IPS DF 6.9 (cell line): ENCODE data around the gene USP4.
"Not testable (repeated sequence)": the region's sequence is repeated elsewhere in the genome, so short reads cannot be mapped to it uniquely, and the experiment has no call there.

Source experiments
- DNase-seq: peaks from one replicate; pipeline ENCODE4 v3.0.0-alpha.2; 2013; ENCODE audit warnings: low read depth, low spot score
- H3K27ac ChIP-seq: one replicate; pipeline ENCODE4 v1.5.1; 2013; ENCODE audit warnings: low read length, control low read depth
- H3K27me3 ChIP-seq: 2 replicates; pipeline ENCODE4 v1.6.1; 2013; ENCODE audit warnings: mild to moderate bottlenecking, low read length; ENCODE audit not compliant: control insufficient read depth, insufficient read depth
- H3K36me3 ChIP-seq: 2 replicates; pipeline ENCODE4 v1.6.1; 2013; ENCODE audit warnings: low read length; ENCODE audit not compliant: control insufficient read depth, insufficient read depth
- H3K4me1 ChIP-seq: 2 replicates; pipeline ENCODE4 v1.6.1; 2013; ENCODE audit warnings: low read length; ENCODE audit not compliant: control insufficient read depth, insufficient read depth
- H3K4me3 ChIP-seq: 2 replicates; pipeline ENCODE4 v1.5.1; 2013; ENCODE audit warnings: mild to moderate bottlenecking, low read length
- H3K9me3 ChIP-seq: 2 replicates; pipeline ENCODE4 v1.6.1; 2013; ENCODE audit warnings: low read length, inconsistent platforms; ENCODE audit not compliant: control insufficient read depth, insufficient read depth
- WGBS: extraction: QIAGEN DNeasy Blood & Tissue Kit; methylation state at CpG from one replicate; pipeline ENCODE4 v1.1.7; 2013; ENCODE audit warnings: mixed read lengths, missing lambda C conversion rate; ENCODE audit not compliant: insufficient read length, insufficient coverage; 5-methylcytosine and 5-hydroxymethylcytosine counted together

USP4 gene

GRCh38 chr3:49253512-49253911 is 86.3 kb downstream of the USP4 start:
- no CpG with 5 or more reads among the region's 3 CpGs for WGBS
- no peak overlapping the region for H3K4me3 ChIP-seq
- no peaks in the 10 kb centered on the region for H3K4me1 ChIP-seq
- H3K36me3 ChIP-seq: no peaks in the 10 kb centered on the region
- no peaks in the 10 kb centered on the region for H3K27me3 ChIP-seq
- H3K27ac ChIP-seq: no peak overlapping the region
- DNase-seq: no peak
- H3K9me3 ChIP-seq: no peaks in the 10 kb centered on the region

- H3K27ac ChIP-seq: no peak overlapping the region
- H3K4me1 ChIP-seq: no peaks in the 10 kb centered on the region
- no peaks in the 10 kb centered on the region for H3K27me3 ChIP-seq
- no peak overlapping the region for H3K4me3 ChIP-seq
- no peaks in the 10 kb centered on the region for H3K36me3 ChIP-seq
- no peaks in the 10 kb centered on the region for H3K9me3 ChIP-seq
- DNase-seq: no peak
Measured at GRCh38 chr3:49248840-49249227, 91.0 kb downstream of the USP4 start.

- H3K4me3 ChIP-seq: no peak overlapping the region
- H3K27me3 ChIP-seq: no peaks in the 10 kb centered on the region
- no CpG with 5 or more reads among the region's 1 CpG for WGBS
- H3K4me1 ChIP-seq: no peaks in the 10 kb centered on the region
- no peaks in the 10 kb centered on the region for H3K9me3 ChIP-seq
- H3K36me3 ChIP-seq: no peaks in the 10 kb centered on the region
- H3K27ac ChIP-seq: no peak overlapping the region
- no peak for DNase-seq
Measured at GRCh38 chr3:49244581-49245205, 95.2 kb downstream of the USP4 start.

- H3K27me3 ChIP-seq, DNase-seq, H3K27ac ChIP-seq, H3K9me3 ChIP-seq, H3K4me3 ChIP-seq, H3K4me1 ChIP-seq, H3K36me3 ChIP-seq: not testable (repeated sequence)
- no CpG with 5 or more reads among the region's 11 CpGs for WGBS
Measured at GRCh38 chr3:49240091-49240490, 99.8 kb downstream of the USP4 start.

GRCh38 chr3:49238274-49239127 is 101.4 kb downstream of the USP4 start:
- no peak overlapping the region for H3K4me3 ChIP-seq
- no peaks in the 10 kb centered on the region for H3K4me1 ChIP-seq
- H3K36me3 ChIP-seq: no peaks in the 10 kb centered on the region
- peaks cover 2% of the 10 kb centered on the region; the same call in 1 of the 2 replicates for H3K9me3 ChIP-seq
- DNase-seq: no peak
- no peak overlapping the region for H3K27ac ChIP-seq
- no CpG with 5 or more reads among the region's 9 CpGs for WGBS
- H3K27me3 ChIP-seq: no peaks in the 10 kb centered on the region

- peaks cover 2% of the 10 kb centered on the region; the same call in 1 of the 2 replicates for H3K9me3 ChIP-seq
- H3K36me3 ChIP-seq: no peaks in the 10 kb centered on the region
- no CpG with 5 or more reads among the region's 3 CpGs for WGBS
- no peak overlapping the region for H3K27ac ChIP-seq
- no peak overlapping the region for H3K4me3 ChIP-seq
- H3K27me3 ChIP-seq: no peaks in the 10 kb centered on the region
- no peak for DNase-seq
- no peaks in the 10 kb centered on the region for H3K4me1 ChIP-seq
Measured at GRCh38 chr3:49237344-49237743, 102.5 kb downstream of the USP4 start.

- H3K4me1 ChIP-seq: no peaks in the 10 kb centered on the region
- no peaks in the 10 kb centered on the region for H3K27me3 ChIP-seq
- DNase-seq: no peak
- H3K36me3 ChIP-seq: no peaks in the 10 kb centered on the region
- no peak overlapping the region for H3K4me3 ChIP-seq
- peaks cover 2% of the 10 kb centered on the region; the same call in 1 of the 2 replicates for H3K9me3 ChIP-seq
- H3K27ac ChIP-seq: no peak overlapping the region
Measured at GRCh38 chr3:49236226-49236625, 103.6 kb downstream of the USP4 start.

GRCh38 chr3:49228817-49229216 is 111.0 kb downstream of the USP4 start:
- H3K36me3 ChIP-seq, H3K9me3 ChIP-seq, H3K4me1 ChIP-seq, H3K4me3 ChIP-seq, H3K27ac ChIP-seq, DNase-seq, H3K27me3 ChIP-seq: not testable (repeated sequence)
- no CpG with 5 or more reads among the region's 5 CpGs for WGBS
